GM12891 (cell line): ENCODE measurements around the gene PRELP.

ENCODE experiments used
- PAX5 ChIP-seq: IDR thresholded peaks from 2 replicates; pipeline ENCODE4 v1.6.1; 2011; ENCODE audit warnings: low read length, moderate library complexity, mild to moderate bottlenecking; ENCODE audit not compliant: insufficient read depth, severe bottlenecking
- POLR2A ChIP-seq: IDR thresholded peaks from 2 replicates; pipeline ENCODE4 v1.6.1; 2011; ENCODE audit warnings: low read depth, low read length, control low read depth
- POLR2AphosphoS5 ChIP-seq: IDR thresholded peaks from 2 replicates; pipeline ENCODE4 v1.6.1; 2011; ENCODE audit warnings: low read depth, low read length, control low read depth
- POU2F2 ChIP-seq: IDR thresholded peaks from 2 replicates; pipeline ENCODE4 v1.6.1; 2011; ENCODE audit warnings: low read depth, mild to moderate bottlenecking, control low read depth, low read length, moderate library complexity
- SPI1 ChIP-seq: IDR thresholded peaks from 2 replicates; pipeline ENCODE4 v1.6.1; 2011; ENCODE audit warnings: low read depth, low read length, control low read depth
- TAF1 ChIP-seq: IDR thresholded peaks from 2 replicates; pipeline ENCODE4 v1.6.1; 2011; ENCODE audit warnings: low read depth, low read length, control low read depth

- TF ChIP-seq POLR2AphosphoS5, result no peak
- TF ChIP-seq POLR2A, result no peak
- no peak for TF ChIP-seq TAF1
- TF ChIP-seq PAX5, result no peak
- TF ChIP-seq SPI1, result no peak
- no peak for TF ChIP-seq POU2F2
These were observed 62.3 kb downstream of the PRELP start for GRCh38 chr1:203537806-203538464.
